Measurements from ENCODE around the gene GEMIN4.
"Not testable (repeated sequence)": the region's sequence is repeated elsewhere in the genome, so short reads cannot be mapped to it uniquely, and the experiment has no call there.

GEMIN4 gene

GRCh38 chr17:748604-749003, 3.5 kb downstream of the GEMIN4 start:
- CTCF ChIA-PET: interaction anchor here (0.7 kb wide), 1 partner anchor 308 kb away, joined by 6 read pairs; no protein-coding TSS in a partner anchor
- H3K27ac ChIP-seq (ENCODE audit: extremely low read depth, low read depth, low read length): not testable (repeated sequence)
- peaks cover 20 to 66% of the 10 kb centered on the region in 2 experiments for H3K36me3 ChIP-seq (ENCODE audit: control insufficient read depth in 2 of 2, insufficient read depth in 1 of 2, low read length in 2 of 2)

GRCh38 chr17:746783-747629, 5.1 kb downstream of the GEMIN4 start:
- POLR2A ChIA-PET: interaction anchor here (1.5 kb wide), 1 partner anchor 8 kb away, joined by 3 read pairs; no protein-coding TSS in a partner anchor
- H3K9me3 ChIP-seq (ENCODE audit: control insufficient read depth, insufficient read depth, low read depth, low read length): no peaks in the 10 kb centered on the region
- H3K4me1 ChIP-seq (ENCODE audit: control insufficient read depth, insufficient read depth, low read length): no peaks in the 10 kb centered on the region
- no peak overlapping the region for H3K27ac ChIP-seq (ENCODE audit: extremely low read depth, low read depth, low read length)
- TF ChIP-seq, protein P1, sequence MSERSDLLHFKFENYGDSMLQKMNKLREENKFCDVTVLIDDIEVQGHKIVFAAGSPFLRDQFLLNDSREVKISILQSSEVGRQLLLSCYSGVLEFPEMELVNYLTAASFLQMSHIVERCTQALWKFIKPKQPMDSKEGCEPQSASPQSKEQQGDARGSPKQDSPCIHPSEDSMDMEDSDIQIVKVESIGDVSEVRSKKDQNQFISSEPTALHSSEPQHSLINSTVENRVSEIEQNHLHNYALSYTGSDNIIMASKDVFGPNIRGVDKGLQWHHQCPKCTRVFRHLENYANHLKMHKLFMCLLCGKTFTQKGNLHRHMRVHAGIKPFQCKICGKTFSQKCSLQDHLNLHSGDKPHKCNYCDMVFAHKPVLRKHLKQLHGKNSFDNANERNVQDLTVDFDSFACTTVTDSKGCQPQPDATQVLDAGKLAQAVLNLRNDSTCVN (tag by site-specific recombination; optimal IDR thresholded peaks at IDR 0.05): no peak
- TF ChIP-seq ZNF600 (tag by site-specific recombination; IDR thresholded peaks at IDR 0.05) (peak; percentile 81), ZNF169 (tag by site-specific recombination; IDR thresholded peaks at IDR 0.05) (no peak)
- peaks cover 25 to 82% of the 10 kb centered on the region in 2 experiments for H3K36me3 ChIP-seq (ENCODE audit: control insufficient read depth in 2 of 2, insufficient read depth in 1 of 2, low read length in 2 of 2)
- no peak overlapping the region for H3K4me3 ChIP-seq (ENCODE audit: low read depth, low read length)
- CTCF ChIA-PET: interaction anchor here (0.6 kb wide), 1 partner anchor 9 kb away, joined by 3 read pairs; no protein-coding TSS in a partner anchor

More at GRCh38 chr17:748604-749003, 3.5 kb downstream of the GEMIN4 start:
- H3K4me1 ChIP-seq (ENCODE audit: control insufficient read depth, insufficient read depth, low read length); POLR2A ChIA-PET; H3K9me3 ChIP-seq (ENCODE audit: control insufficient read depth, insufficient read depth, low read depth, low read length); H3K4me3 ChIP-seq (ENCODE audit: low read depth, low read length): not testable (repeated sequence)

DNA sequence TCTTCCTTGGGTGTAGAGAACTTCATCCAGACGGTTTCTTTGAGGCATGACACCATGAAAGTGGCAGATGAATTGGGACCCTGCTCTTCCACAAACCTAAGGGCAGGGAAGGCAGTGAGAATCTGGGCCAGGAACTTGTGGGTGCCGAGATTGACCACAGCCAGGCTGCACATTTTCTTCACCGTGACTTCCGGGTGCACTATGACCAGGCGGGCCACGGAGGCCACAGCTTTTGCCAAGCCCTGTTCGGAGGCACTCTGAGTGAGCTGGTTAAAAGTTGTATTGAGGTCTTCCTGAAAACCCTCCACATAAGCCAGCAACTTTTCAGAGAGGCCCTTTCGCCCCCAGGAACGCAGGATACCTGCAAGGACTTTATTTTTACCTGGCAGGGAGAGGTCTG, 5.9 kb downstream of the GEMIN4 start:
- peaks cover 25 to 90% of the 10 kb centered on the region in 2 experiments for H3K36me3 ChIP-seq (ENCODE audit: control insufficient read depth in 2 of 2, insufficient read depth in 1 of 2, low read length in 2 of 2)
- no peaks in the 10 kb centered on the region for H3K9me3 ChIP-seq (ENCODE audit: control insufficient read depth, insufficient read depth, low read depth, low read length)
- H3K4me1 ChIP-seq (ENCODE audit: control insufficient read depth, insufficient read depth, low read length): no peaks in the 10 kb centered on the region
- ChIA-PET CTCF (interaction anchor here (0.6 to 1.0 kb wide), 2 partner anchors 47 to 235 kb away, joined by 3 to 4 read pairs; no protein-coding TSS in a partner anchor), POLR2A (interaction anchor here (0.7 to 1.5 kb wide), 2 partner anchors 9 to 438 kb away, joined by 3 read pairs; no protein-coding TSS in a partner anchor)
- no peak for TF ChIP-seq ZNF585B (tag by site-specific recombination; IDR thresholded peaks at IDR 0.05)
- no peak overlapping the region for H3K4me3 ChIP-seq (ENCODE audit: low read depth, low read length)
- H3K27ac ChIP-seq (ENCODE audit: extremely low read depth, low read depth, low read length): no peak overlapping the region

DNA sequence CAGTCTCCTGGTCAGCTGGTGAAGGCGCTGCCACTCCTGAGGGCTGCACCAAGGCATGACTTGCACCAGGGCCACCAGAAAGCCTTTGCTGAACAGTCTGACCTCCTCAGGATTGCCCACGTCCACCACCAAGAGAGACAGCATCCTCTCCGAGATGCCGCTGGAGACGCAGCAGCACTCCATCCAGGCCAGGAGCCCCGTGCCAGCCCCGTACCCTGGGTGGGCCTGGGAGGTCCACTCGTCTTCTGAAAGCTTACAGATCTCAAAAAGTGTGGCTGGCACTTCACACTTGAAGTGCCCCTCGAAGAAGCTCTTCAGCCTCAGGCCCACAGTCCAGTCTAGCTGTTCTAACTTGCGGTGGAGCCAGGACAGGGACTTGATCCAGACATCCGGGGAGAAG, 6.7 kb downstream of the GEMIN4 start:
- peaks cover 25 to 97% of the 10 kb centered on the region in 2 experiments for H3K36me3 ChIP-seq (ENCODE audit: control insufficient read depth in 2 of 2, insufficient read depth in 1 of 2, low read length in 2 of 2)
- H3K4me3 ChIP-seq (ENCODE audit: low read depth, low read length): no peak overlapping the region
- no peaks in the 10 kb centered on the region for H3K9me3 ChIP-seq (ENCODE audit: control insufficient read depth, insufficient read depth, low read depth, low read length)
- POLR2A ChIA-PET: interaction anchor here (0.6 to 1.5 kb wide), 2 partner anchors 10 to 283 kb away, joined by 3 to 4 read pairs; no protein-coding TSS in a partner anchor
- CTCF ChIA-PET: interaction anchor here (0.6 to 1.0 kb wide), 3 partner anchors 16 to 236 kb away, joined by 3 to 4 read pairs (median 4); no protein-coding TSS in a partner anchor
- H3K27ac ChIP-seq (ENCODE audit: extremely low read depth, low read depth, low read length): no peak overlapping the region
- H3K4me1 ChIP-seq (ENCODE audit: control insufficient read depth, insufficient read depth, low read length): no peaks in the 10 kb centered on the region
- TF ChIP-seq ZNF660 (tag by site-specific recombination; IDR thresholded peaks at IDR 0.05) (no peak), ZNF48 (tag by site-specific recombination; IDR thresholded peaks at IDR 0.05) (no peak), ZNF202 (tag by site-specific recombination; IDR thresholded peaks at IDR 0.05; ENCODE audit: borderline replicate concordance) (no peak), ZBTB1 (tag by site-specific recombination; IDR thresholded peaks at IDR 0.05) (no peak), ZNF621 (tag by site-specific recombination; IDR thresholded peaks at IDR 0.05) (no peak), PBX3 (CRISPR knock-in tag; IDR thresholded peaks at IDR 0.05) (no peak), SCRT2 (tag by site-specific recombination; IDR thresholded peaks at IDR 0.05) (no peak), ZNF449 (tag by site-specific recombination; IDR thresholded peaks at IDR 0.05) (no peak), ZNF548 (tag by site-specific recombination; IDR thresholded peaks at IDR 0.05) (no peak), ZNF529 (tag by site-specific recombination; IDR thresholded peaks at IDR 0.05; ENCODE audit: insufficient replicate concordance) (no peak), ZNF311 (tag by site-specific recombination; IDR thresholded peaks at IDR 0.05; ENCODE audit: borderline replicate concordance) (no peak)
- TF ChIP-seq, protein P1 (tag by site-specific recombination; optimal IDR thresholded peaks at IDR 0.05): no peak
- TF ChIP-seq, protein P2, sequence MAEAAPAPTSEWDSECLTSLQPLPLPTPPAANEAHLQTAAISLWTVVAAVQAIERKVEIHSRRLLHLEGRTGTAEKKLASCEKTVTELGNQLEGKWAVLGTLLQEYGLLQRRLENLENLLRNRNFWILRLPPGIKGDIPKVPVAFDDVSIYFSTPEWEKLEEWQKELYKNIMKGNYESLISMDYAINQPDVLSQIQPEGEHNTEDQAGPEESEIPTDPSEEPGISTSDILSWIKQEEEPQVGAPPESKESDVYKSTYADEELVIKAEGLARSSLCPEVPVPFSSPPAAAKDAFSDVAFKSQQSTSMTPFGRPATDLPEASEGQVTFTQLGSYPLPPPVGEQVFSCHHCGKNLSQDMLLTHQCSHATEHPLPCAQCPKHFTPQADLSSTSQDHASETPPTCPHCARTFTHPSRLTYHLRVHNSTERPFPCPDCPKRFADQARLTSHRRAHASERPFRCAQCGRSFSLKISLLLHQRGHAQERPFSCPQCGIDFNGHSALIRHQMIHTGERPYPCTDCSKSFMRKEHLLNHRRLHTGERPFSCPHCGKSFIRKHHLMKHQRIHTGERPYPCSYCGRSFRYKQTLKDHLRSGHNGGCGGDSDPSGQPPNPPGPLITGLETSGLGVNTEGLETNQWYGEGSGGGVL (tag by site-specific recombination; IDR thresholded peaks at IDR 0.05): no peak
